HG02759 (cell line): ENCODE results near the gene PSMB5.

Experiments
- ATAC-seq: cut with Tn5 transposase; IDR thresholded peaks from one replicate; pipeline ENCODE4 v1.9.1; 2021; ENCODE audit warnings: mild to moderate bottlenecking, moderate library complexity; ENCODE audit not compliant: unreplicated experiment

Gene PSMB5

DNA sequence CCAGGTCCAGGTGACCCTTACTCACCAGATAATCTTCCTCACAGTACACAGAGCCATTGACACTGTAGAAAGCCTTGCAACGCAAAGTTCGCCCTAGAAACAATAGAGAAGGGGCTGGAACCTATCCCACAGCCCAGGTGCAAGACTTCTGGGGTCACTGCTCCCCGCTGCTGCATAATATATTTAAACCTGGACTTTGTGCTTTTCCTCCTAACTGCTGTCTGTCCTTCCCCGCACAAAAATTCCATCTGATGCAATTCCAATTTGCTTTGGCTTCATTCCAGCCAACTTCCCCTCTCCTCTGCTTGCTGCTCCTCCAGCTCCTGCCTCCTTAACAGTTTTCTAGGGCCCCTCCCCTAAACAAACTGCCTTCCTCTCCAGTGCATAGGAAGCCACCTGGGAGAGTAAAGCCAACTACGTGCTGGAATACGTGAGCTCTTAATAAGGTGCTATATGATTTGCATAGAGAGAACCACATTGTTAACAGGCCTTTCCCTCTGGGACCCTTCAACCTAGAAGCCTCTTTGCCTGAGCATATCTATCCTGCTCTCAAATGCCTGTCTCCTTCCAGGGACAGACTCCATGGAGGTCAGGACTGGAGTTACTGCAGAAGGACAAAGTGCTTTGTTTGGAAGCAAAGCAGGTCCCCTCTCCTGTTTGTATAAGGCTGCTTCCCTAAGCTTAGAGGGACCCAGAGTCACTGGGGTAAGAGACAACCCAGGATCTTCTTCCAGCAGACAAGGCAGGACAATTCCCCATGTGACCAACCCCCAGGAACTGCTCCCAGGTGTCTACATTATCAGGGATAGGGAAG is 57.9 kb downstream of the PSMB5 start:
- ATAC-seq, result no peak
